Suprapubic skin (tissue), 3 donors: ENCODE results near the gene PTPRM.

Source experiments
- EP300 ChIP-seq: sonication (generic); formaldehyde crosslinking; IDR thresholded peaks from one replicate; pipeline ENCODE4 v1.6.1; 2017; ENCODE audit warnings: antibody characterized with exemption
- POLR2A ChIP-seq, 2 donors: fragments of 450-650 bp; IDR thresholded peaks; one replicate each; pipeline ENCODE4 v1.6.1; 2017; ENCODE audit warnings: antibody characterized with exemption in 2 of 2, mild to moderate bottlenecking in 2 of 2, moderate library complexity in 2 of 2
- TF ChIP-seq, protein P1 (sequence below), 2 donors: fragments of 200-600 bp in 1 of 2; fragments of 450-650 bp in 1 of 2; sonication (generic) in 1 of 2; IDR thresholded peaks; one replicate each; pipeline ENCODE4 v1.5.1; 2016 to 2019; ENCODE audit warnings: antibody characterized with exemption in 2 of 2, mild to moderate bottlenecking in 1 of 2, moderate library complexity in 1 of 2

DNA sequence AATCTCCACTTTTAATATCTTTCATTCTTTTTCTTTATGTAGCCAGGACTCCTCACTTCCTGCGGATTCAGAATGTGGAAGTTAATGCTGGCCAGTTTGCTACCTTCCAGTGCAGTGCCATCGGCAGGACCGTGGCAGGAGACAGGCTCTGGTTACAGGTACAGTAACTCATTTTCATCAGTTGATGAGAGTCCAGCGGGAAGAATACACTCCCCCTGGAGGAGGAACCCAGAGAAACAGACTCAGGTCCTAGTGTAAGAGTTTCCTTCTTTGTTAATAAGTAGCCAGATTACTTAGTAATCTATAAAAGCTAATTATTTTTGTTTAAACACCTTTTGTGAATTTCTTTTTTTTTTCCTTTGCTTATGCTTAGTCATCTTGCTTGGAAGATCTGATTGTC lies 359.4 kb downstream of the PTPRM start:
- TF ChIP-seq, protein P1, sequence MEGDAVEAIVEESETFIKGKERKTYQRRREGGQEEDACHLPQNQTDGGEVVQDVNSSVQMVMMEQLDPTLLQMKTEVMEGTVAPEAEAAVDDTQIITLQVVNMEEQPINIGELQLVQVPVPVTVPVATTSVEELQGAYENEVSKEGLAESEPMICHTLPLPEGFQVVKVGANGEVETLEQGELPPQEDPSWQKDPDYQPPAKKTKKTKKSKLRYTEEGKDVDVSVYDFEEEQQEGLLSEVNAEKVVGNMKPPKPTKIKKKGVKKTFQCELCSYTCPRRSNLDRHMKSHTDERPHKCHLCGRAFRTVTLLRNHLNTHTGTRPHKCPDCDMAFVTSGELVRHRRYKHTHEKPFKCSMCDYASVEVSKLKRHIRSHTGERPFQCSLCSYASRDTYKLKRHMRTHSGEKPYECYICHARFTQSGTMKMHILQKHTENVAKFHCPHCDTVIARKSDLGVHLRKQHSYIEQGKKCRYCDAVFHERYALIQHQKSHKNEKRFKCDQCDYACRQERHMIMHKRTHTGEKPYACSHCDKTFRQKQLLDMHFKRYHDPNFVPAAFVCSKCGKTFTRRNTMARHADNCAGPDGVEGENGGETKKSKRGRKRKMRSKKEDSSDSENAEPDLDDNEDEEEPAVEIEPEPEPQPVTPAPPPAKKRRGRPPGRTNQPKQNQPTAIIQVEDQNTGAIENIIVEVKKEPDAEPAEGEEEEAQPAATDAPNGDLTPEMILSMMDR (IDR thresholded peaks at IDR 0.05): no peak
- TF ChIP-seq POLR2A (IDR thresholded peaks at IDR 0.05): no peak
- TF ChIP-seq EP300: no peak
